ENCODE data around the gene MTFR1L. TPM values are rescaled to one million over a fixed set of nuclear protein-coding genes. Genes with fewer than 3 reads are reported as not detected.

The MTFR1L gene
- total RNA-seq, 1 donor from 2014 or later, result 55.7 TPM

DNA sequence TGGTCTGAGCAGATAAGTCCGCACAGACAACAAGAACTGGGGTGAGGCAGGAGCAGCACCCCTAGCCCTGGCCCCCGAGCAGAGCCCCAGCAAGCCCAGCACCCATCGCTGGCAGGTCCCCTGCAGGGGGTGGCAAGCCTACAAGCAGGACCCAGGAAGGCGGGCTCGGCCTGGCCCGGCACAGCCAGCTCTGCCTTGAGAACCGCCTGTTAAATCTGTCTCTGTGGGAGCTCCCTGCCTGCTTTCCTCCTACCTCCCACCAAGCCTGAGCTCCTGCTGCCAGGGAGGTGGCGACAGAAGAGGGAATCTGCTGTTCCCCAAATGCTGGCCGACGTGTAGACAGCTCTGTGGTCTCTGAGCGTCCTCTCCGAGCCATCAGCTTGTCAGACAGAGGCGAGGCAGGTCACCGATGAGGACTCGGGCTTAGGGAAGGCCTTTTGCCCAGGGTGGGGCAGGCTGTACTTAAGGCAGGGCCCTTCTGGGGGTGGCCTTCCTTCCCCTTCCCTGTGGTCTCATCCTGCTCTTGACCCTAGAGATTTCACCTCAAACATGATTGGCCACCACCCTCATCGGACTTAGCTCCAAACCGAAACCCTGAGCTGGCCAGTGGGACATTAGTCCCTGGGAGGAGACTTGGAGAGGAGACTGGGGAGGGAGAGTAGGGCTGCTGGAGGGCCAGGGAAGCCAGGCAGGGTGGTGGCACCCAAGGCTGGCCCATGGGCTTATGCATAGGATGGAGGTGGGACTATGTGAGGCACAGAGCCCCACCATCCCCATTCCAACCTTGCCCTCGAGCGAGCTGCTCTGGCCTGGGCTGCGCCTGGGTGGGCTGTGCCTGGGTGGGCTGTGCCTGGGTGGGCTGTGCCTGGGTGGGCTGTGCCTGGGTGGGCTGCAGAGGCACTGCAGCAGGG, 12.0 kb upstream of the MTFR1L start:
- Histone ChIP-seq H3K36me3 (peaks cover 0 to 19% of the 10 kb centered on the region in 2 donors), H3K4me3 (no peak overlapping the region), H3K27ac (no peak overlapping the region), H3K4me1 (peaks cover 51% of the 10 kb centered on the region), H3K9me3 (no peaks in the 10 kb centered on the region), H3K27me3 (no peaks in the 10 kb centered on the region)
- no peak for DNase-seq (ENCODE audit: extremely low spot score in 2 of 2)
- TF ChIP-seq POLR2A (IDR thresholded peaks at IDR 0.05) (no peak), POLR2AphosphoS5 (IDR thresholded peaks at IDR 0.05; ENCODE audit: insufficient read depth in 1 of 2, low read depth in 1 of 2) (no peak)
- TF ChIP-seq, protein P1, sequence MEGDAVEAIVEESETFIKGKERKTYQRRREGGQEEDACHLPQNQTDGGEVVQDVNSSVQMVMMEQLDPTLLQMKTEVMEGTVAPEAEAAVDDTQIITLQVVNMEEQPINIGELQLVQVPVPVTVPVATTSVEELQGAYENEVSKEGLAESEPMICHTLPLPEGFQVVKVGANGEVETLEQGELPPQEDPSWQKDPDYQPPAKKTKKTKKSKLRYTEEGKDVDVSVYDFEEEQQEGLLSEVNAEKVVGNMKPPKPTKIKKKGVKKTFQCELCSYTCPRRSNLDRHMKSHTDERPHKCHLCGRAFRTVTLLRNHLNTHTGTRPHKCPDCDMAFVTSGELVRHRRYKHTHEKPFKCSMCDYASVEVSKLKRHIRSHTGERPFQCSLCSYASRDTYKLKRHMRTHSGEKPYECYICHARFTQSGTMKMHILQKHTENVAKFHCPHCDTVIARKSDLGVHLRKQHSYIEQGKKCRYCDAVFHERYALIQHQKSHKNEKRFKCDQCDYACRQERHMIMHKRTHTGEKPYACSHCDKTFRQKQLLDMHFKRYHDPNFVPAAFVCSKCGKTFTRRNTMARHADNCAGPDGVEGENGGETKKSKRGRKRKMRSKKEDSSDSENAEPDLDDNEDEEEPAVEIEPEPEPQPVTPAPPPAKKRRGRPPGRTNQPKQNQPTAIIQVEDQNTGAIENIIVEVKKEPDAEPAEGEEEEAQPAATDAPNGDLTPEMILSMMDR (IDR thresholded peaks at IDR 0.05), result no peak
- intact Hi-C loops (cut with DNase I), result no loop called here

DNA sequence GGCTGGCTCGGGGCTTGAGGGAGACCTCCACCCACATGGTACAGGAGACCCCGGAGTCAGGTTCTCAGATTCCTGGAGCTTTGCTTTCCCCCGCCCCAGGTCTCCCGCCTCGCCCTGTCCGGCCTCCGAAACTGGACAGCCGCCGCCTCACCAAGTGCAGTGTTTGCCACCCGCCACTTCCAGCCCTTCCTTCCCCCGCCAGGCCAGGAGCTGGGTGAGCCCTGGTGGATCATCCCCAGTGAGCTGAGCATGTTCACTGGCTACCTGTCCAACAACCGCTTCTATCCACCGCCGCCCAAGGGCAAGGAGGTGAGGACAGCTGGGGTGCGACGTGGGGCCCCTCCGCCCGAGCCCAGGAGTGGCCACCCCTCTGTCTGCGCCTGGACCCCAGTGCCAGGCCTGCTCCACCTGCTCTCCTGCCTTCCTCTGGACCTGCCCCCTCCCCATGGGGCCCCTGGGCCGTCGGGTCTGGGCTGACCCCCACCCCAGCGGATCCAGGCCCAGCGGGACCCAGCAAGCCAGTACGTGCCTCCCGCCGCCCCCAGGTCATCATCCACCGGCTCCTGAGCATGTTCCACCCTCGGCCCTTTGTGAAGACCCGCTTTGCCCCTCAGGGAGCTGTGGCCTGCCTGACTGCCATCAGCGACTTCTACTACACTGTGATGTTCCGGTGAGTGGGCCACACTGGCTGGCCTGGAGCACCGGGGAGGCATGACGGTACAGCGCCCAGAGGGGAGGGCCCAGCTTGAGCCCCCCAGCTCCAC, 11.1 kb upstream of the MTFR1L start:
- no peaks in the 10 kb centered on the region for H3K27me3 ChIP-seq
- no peak overlapping the region for H3K4me3 ChIP-seq
- H3K27ac ChIP-seq, result no peak overlapping the region
- no peaks in the 10 kb centered on the region for H3K9me3 ChIP-seq
- intact Hi-C loops (cut with DNase I), result no loop called here
- TF ChIP-seq POLR2A (IDR thresholded peaks at IDR 0.05) (no peak), POLR2AphosphoS5 (IDR thresholded peaks at IDR 0.05; ENCODE audit: insufficient read depth in 1 of 2, low read depth in 1 of 2) (no peak)
- TF ChIP-seq, protein P1 (IDR thresholded peaks at IDR 0.05), result no peak
- peaks cover 0 to 19% of the 10 kb centered on the region in 2 donors for H3K36me3 ChIP-seq
- no peak for DNase-seq (ENCODE audit: extremely low spot score in 2 of 2)
- H3K4me1 ChIP-seq, result peaks cover 41% of the 10 kb centered on the region

DNA sequence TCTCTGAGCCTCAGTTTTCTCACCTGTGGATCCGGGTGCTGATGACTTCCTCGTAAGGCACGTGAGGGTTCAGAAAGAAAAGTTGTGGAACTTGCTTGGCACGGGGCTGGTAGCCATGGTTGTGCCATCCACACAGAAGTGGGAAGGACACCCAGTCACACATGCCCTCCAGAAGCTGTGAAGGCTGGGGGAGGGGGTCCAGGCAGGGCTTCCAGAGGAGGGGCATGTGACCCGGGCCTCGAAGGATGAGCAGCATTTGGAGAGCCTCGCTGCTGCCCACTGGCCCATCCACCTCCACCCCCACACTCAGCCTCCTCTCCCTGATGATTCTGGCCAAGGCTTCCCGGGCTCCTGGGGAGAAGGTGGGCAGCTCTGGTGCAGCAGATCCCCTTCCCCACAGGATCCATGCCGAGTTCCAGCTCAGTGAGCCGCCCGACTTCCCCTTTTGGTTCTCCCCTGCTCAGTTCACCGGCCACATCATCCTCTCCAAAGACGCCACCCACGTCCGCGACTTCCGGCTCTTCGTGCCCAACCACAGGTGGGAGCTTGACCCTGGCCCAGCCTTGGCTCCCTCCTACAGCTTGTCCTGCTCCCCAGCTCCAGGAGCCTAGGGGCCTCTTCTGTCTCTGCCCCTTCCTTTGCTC, 10.3 kb upstream of the MTFR1L start:
- H3K4me1 ChIP-seq, result peaks cover 34% of the 10 kb centered on the region
- intact Hi-C loops (cut with DNase I), result no loop called here
- H3K27ac ChIP-seq, result no peak overlapping the region
- H3K9me3 ChIP-seq, result no peaks in the 10 kb centered on the region
- no peaks in the 10 kb centered on the region for H3K27me3 ChIP-seq
- H3K36me3 ChIP-seq, result peaks cover 0 to 19% of the 10 kb centered on the region in 2 donors
- TF ChIP-seq, protein P1 (IDR thresholded peaks at IDR 0.05), result no peak
- TF ChIP-seq POLR2A (IDR thresholded peaks at IDR 0.05), result no peak
- no peak for TF ChIP-seq POLR2AphosphoS5 (IDR thresholded peaks at IDR 0.05; ENCODE audit: insufficient read depth in 1 of 2, low read depth in 1 of 2)
- DNase-seq (ENCODE audit: extremely low spot score in 2 of 2), result no peak
- no peak overlapping the region for H3K4me3 ChIP-seq

DNA sequence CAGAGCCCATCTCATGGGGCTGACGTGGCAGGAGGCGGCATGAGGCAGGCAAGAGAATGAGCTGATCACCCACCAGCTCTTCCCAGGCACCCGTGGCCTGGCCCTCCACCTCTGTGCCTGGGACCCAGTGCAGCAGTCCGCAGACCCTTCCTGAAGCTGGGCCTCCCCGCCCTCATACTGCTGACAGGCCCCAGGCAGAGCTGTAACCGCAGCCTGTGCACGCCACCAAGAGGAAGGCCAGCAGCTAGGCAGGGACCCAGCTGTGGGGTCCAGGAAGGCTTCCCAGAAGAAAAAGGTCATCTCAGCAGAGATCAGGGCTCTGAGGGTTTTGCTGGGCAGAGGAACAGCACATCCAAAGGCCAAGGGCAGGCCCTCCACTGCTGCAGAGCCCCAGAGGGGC, 9.8 kb upstream of the MTFR1L start:
- Histone ChIP-seq H3K27ac (no peak overlapping the region), H3K27me3 (no peaks in the 10 kb centered on the region), H3K4me1 (peaks cover 29% of the 10 kb centered on the region), H3K9me3 (no peaks in the 10 kb centered on the region), H3K36me3 (peaks cover 0 to 19% of the 10 kb centered on the region in 2 donors), H3K4me3 (no peak overlapping the region)
- intact Hi-C loops (cut with DNase I), result no loop called here
- TF ChIP-seq, protein P1 (IDR thresholded peaks at IDR 0.05), result no peak
- TF ChIP-seq POLR2A (IDR thresholded peaks at IDR 0.05) (no peak), POLR2AphosphoS5 (IDR thresholded peaks at IDR 0.05; ENCODE audit: insufficient read depth in 1 of 2, low read depth in 1 of 2) (no peak)
- DNase-seq (ENCODE audit: extremely low spot score in 2 of 2), result no peak

All from vagina (tissue), 2 donors.